ENCODE results near the gene UBE2S.
A peak's percentile ranks its signal among the peaks of the same experiment; 100 is the strongest.

GRCh38 chr19:55384131-55384919 is 23.3 kb downstream of the UBE2S start, which contains the start of gene TMEM238:
- TF ChIP-seq NFIC (IDR thresholded peaks at IDR 0.05) (no peak), MAX (IDR thresholded peaks at IDR 0.05) (no peak), RAD21 (IDR thresholded peaks at IDR 0.05; ENCODE audit: low read depth) (no peak), EP300 (IDR thresholded peaks at IDR 0.05; ENCODE audit: borderline replicate concordance) (peak; percentile 20; the same call in 1 of the 2 replicates), EGR1 (IDR thresholded peaks at IDR 0.05) (no peak)

Measured in Ishikawa (cell line).